H1 (cell line): ENCODE data around the gene CRYBG3. TPM values are rescaled to one million over a fixed set of nuclear protein-coding genes. Genes with fewer than 3 reads are reported as not detected.

Experiments
- CTCF ChIA-PET: fragments of 300-600 bp; sonication (Branson Sonifier 250); formaldehyde crosslinking; loops from one replicate; lab custom pipeline; 2021; ENCODE audit not compliant: partially characterized antibody; lab: Charles Lee
- POLR2A ChIA-PET: fragments of 300-600 bp; sonication (Branson Sonifier 250); formaldehyde crosslinking; loops from one replicate; lab custom pipeline; 2021; ENCODE audit warnings: inconsistent platforms; ENCODE audit not compliant: partially characterized antibody; lab: Charles Lee
- DNase-seq, 2 experiments: peaks; one replicate each; pipeline versions ENCODE4 v3.0.0 to v3.0.0-alpha.2; 2010 to 2022; ENCODE audit warnings: low spot score in 2 of 2, low read depth in 1 of 2, mixed read lengths in 1 of 2
- FAIRE-seq: peaks from 2 replicates; lab custom pipeline; 2011; peaks lifted over from hg19 to GRCh38; lab: Jason Lieb, UNC
- H2AFZ ChIP-seq: 2 replicates; pipeline ENCODE4 v1.8.1; 2012; ENCODE audit warnings: low read length, inconsistent platforms
- H2AK5ac ChIP-seq: 2 replicates; pipeline ENCODE4 v1.6.1; 2013; ENCODE audit warnings: low read depth, low read length
- H2BK120ac ChIP-seq: replicated peaks from 2 replicates; pipeline ENCODE3; 2013; ENCODE audit warnings: low read depth, low read length, inconsistent platforms
- H2BK12ac ChIP-seq: 2 replicates; pipeline ENCODE4 v1.6.1; 2013; ENCODE audit warnings: low read depth, low read length
- H2BK15ac ChIP-seq: 2 replicates; pipeline ENCODE4 v1.6.1; 2013; ENCODE audit warnings: low read length
- H2BK20ac ChIP-seq: 2 replicates; pipeline ENCODE4 v1.6.1; 2013; ENCODE audit warnings: low read length
- H2BK5ac ChIP-seq: 2 replicates; pipeline ENCODE4 v1.6.1; 2013; ENCODE audit warnings: low read depth, low read length
- H3K14ac ChIP-seq: 2 replicates; pipeline ENCODE4 v1.6.1; 2013; ENCODE audit warnings: inconsistent platforms; ENCODE audit not compliant: insufficient read length
- H3K18ac ChIP-seq: 2 replicates; pipeline ENCODE4 v1.6.1; 2013; ENCODE audit warnings: low read length; ENCODE audit errors: extremely low read depth
- H3K23ac ChIP-seq: 2 replicates; pipeline ENCODE4 v1.6.1; 2013; ENCODE audit warnings: inconsistent platforms; ENCODE audit not compliant: insufficient read length
- H3K23me2 ChIP-seq: 2 replicates; pipeline ENCODE4 v1.6.1; 2013; ENCODE audit warnings: low read depth, low read length
- H3K27ac ChIP-seq: 2 replicates; pipeline ENCODE4 v1.6.1; 2011; ENCODE audit warnings: low read depth, low read length, inconsistent platforms
- H3K27me3 ChIP-seq, 4 experiments: replicated peaks in 1 of 4; 1 replicate in 1 of 4; 2 replicates in 3 of 4; pipeline versions ENCODE4 v1.6.1 to v1.8.1; 2011 to 2013; ENCODE audit warnings: low read length in 3 of 4, mild to moderate bottlenecking in 3 of 4, inconsistent platforms in 2 of 4, mixed read lengths in 2 of 4, moderate library complexity in 1 of 4; ENCODE audit not compliant: control insufficient read depth in 3 of 4, insufficient read depth in 3 of 4; ENCODE audit errors: extremely low read depth in 1 of 4
- H3K36me3 ChIP-seq, 4 experiments: 2 replicates each; pipeline versions ENCODE4 v1.6.1 to v1.8.1; 2011 to 2013; ENCODE audit warnings: mild to moderate bottlenecking in 4 of 4, low read length in 3 of 4, moderate library complexity in 2 of 4, control low read depth in 1 of 4, inconsistent platforms in 1 of 4; ENCODE audit not compliant: insufficient read depth in 4 of 4, control insufficient read depth in 2 of 4
- H3K4ac ChIP-seq: replicated peaks from 2 replicates; pipeline ENCODE3; 2013; ENCODE audit warnings: low read length, low read depth, mixed read lengths, inconsistent platforms; ENCODE audit not compliant: insufficient read length
- H3K4me1 ChIP-seq, 4 experiments: replicated peaks in 1 of 4; 1 replicate in 1 of 4; 2 replicates in 3 of 4; pipeline versions ENCODE4 v1.6.1 to v1.8.1; 2011 to 2013; ENCODE audit warnings: low read length in 3 of 4, inconsistent platforms in 2 of 4, mixed read lengths in 1 of 4; ENCODE audit not compliant: insufficient read depth in 4 of 4, control insufficient read depth in 3 of 4
- H3K4me2 ChIP-seq, 2 experiments: 2 replicates each; pipeline versions ENCODE4 v1.6.1 to v1.8.1; 2011 to 2013; ENCODE audit warnings: low read depth in 2 of 2, low read length in 2 of 2, control low read depth in 1 of 2, inconsistent platforms in 1 of 2, mild to moderate bottlenecking in 1 of 2; ENCODE audit not compliant: insufficient read depth in 1 of 2
- H3K4me3 ChIP-seq, 4 experiments: fragments of 200-600, 300-600 bp in 1 of 4; sonication (generic), shearing (Covaris generic), sonication (Bioruptor Twin) in 1 of 4; 2 replicates each; pipeline versions ENCODE4 v1.5.1 to v1.8.1; 2011 to 2016; ENCODE audit warnings: low read length in 4 of 4, low read depth in 3 of 4, control low read depth in 2 of 4, inconsistent platforms in 2 of 4, mild to moderate bottlenecking in 2 of 4, mixed read lengths in 1 of 4, moderate library complexity in 1 of 4; ENCODE audit not compliant: insufficient read depth in 2 of 4; ENCODE audit errors: extremely low read depth in 1 of 4
- H3K56ac ChIP-seq: replicated peaks from 2 replicates; pipeline ENCODE3; 2013; ENCODE audit warnings: low read depth, mild to moderate bottlenecking, mixed read lengths, low read length, inconsistent platforms; ENCODE audit not compliant: insufficient read length
- H3K79me1 ChIP-seq: 2 replicates; pipeline ENCODE4 v1.6.1; 2013; ENCODE audit warnings: low read depth, low read length, control low read depth
- H3K79me2 ChIP-seq, 2 experiments: 2 replicates each; pipeline versions ENCODE4 v1.6.1 to v1.8.1; 2012 to 2013; ENCODE audit warnings: low read length in 2 of 2, mild to moderate bottlenecking in 2 of 2, inconsistent platforms in 1 of 2; ENCODE audit not compliant: insufficient read depth in 2 of 2, control insufficient read depth in 1 of 2
- H3K9ac ChIP-seq, 4 experiments: replicated peaks in 1 of 4; 1 replicate in 1 of 4; 2 replicates in 3 of 4; pipeline versions ENCODE4 v1.6.1 to v1.8.1; 2011 to 2013; ENCODE audit warnings: low read depth in 3 of 4, low read length in 3 of 4, control low read depth in 2 of 4, mild to moderate bottlenecking in 2 of 4, moderate library complexity in 2 of 4, inconsistent platforms in 1 of 4; ENCODE audit errors: extremely low read depth in 1 of 4
- H3K9me3 ChIP-seq, 2 experiments: 2 replicates each; pipeline versions ENCODE4 v1.6.1 to v1.8.1; 2012 to 2013; ENCODE audit warnings: mild to moderate bottlenecking in 2 of 2, moderate library complexity in 2 of 2, control low read depth in 1 of 2, inconsistent platforms in 1 of 2, low read depth in 1 of 2, low read length in 1 of 2, mixed read lengths in 1 of 2; ENCODE audit not compliant: insufficient read depth in 2 of 2
- H4K20me1 ChIP-seq, 2 experiments: replicated peaks in 1 of 2; 2 replicates each; pipeline versions ENCODE3 to v1.8.1; 2011 to 2013; ENCODE audit warnings: inconsistent platforms in 2 of 2, low read length in 2 of 2, mild to moderate bottlenecking in 1 of 2; ENCODE audit not compliant: insufficient read depth in 2 of 2, control insufficient read depth in 1 of 2
- H4K5ac ChIP-seq: 2 replicates; pipeline ENCODE4 v1.6.1; 2013; ENCODE audit warnings: low read length, low read depth, mixed read lengths, inconsistent platforms; ENCODE audit not compliant: insufficient read length
- H4K8ac ChIP-seq: 2 replicates; pipeline ENCODE4 v1.8.0; 2013; ENCODE audit warnings: mild to moderate bottlenecking, moderate library complexity, low read length, inconsistent platforms; ENCODE audit not compliant: insufficient read depth; ENCODE audit errors: extremely low read depth
- H4K91ac ChIP-seq: replicated peaks from 2 replicates; pipeline ENCODE3; 2013; ENCODE audit warnings: low read length, mixed read lengths, inconsistent platforms; ENCODE audit not compliant: insufficient read length
- BACH1 ChIP-seq: IDR thresholded peaks from 2 replicates; pipeline ENCODE4 v1.6.1; 2012; ENCODE audit warnings: low read length, improper control_type of control experiment
- GTF2F1 ChIP-seq: IDR thresholded peaks from 2 replicates; pipeline ENCODE4 v1.6.1; 2012; ENCODE audit warnings: low read depth, low read length, improper control_type of control experiment, borderline replicate concordance
- JUN ChIP-seq: IDR thresholded peaks from 2 replicates; pipeline ENCODE4 v1.6.1; 2011; ENCODE audit warnings: low read depth, mild to moderate bottlenecking, improper control_type of control experiment, low read length
- NRF1 ChIP-seq: IDR thresholded peaks from 2 replicates; pipeline ENCODE4 v1.6.1; 2011; ENCODE audit warnings: mild to moderate bottlenecking, low read depth, low read length, improper control_type of control experiment
- SIRT6 ChIP-seq: IDR thresholded peaks from one replicate; pipeline ENCODE4 v1.7.1; 2012; ENCODE audit warnings: low read length, inconsistent platforms
- SP2 ChIP-seq: IDR thresholded peaks from 2 replicates; pipeline ENCODE4 v1.6.1; 2012; ENCODE audit warnings: mild to moderate bottlenecking, low read length, inconsistent platforms
- WGBS, 2 experiments: shearing (Covaris generic) in 1 of 2; methylation state at CpG; one replicate each; pipeline versions ENCODE4 v1.1.6 to v1.1.7; 2013 to 2015; ENCODE audit warnings: low lambda C conversion rate in 2 of 2, mixed read lengths in 2 of 2, inconsistent platforms in 1 of 2, low coverage in 1 of 2, missing lambda C conversion rate in 1 of 2; ENCODE audit not compliant: insufficient replicate concordance in 2 of 2, insufficient coverage in 1 of 2, insufficient read length in 1 of 2; ENCODE audit errors: extremely low coverage in 1 of 2, missing lambda C conversion rate in 1 of 2; 5-methylcytosine and 5-hydroxymethylcytosine counted together
- polyA plus RNA-seq, 7 experiments: library from polyadenylated mRNA; depleted of rRNA in 3 of 7; stranded (reverse) in 5 of 7; unstranded in 2 of 7; fragments of >200 nt in 5 of 7; fragments of 200-250 nt in 2 of 7; gene quantifications; 1 replicate in 5 of 7; 2 replicates in 1 of 7; 4 replicates in 1 of 7; pipeline versions ENCODE4 v1.2.1 to v1.2.3, GENCODE V29; 2011 to 2013; ENCODE audit warnings: missing spikeins in 2 of 7, mixed read lengths in 2 of 7
- total RNA-seq: library from RNA; stranded (reverse); fragmentation: NEBNext Ultra II Directional; extraction: Animal tissue kit (Norgen Biotek cat#: 25700); gene quantifications from 2 replicates; pipeline ENCODE4 v1.2.1, GENCODE V29; 2021

CRYBG3 gene
- total and polyA plus RNA-seq, 2 of the 8 experiments (the other 6 are each of a cell fraction or from before 2014, with no cell fraction given) = 2.1 to 8.0 TPM

- Histone ChIP-seq H3K4me3 (no peak overlapping the region), H4K8ac (no peak overlapping the region), H4K5ac (no peak overlapping the region), H2AFZ (no peak overlapping the region), H3K23ac (no peak overlapping the region), H2BK5ac (no peak overlapping the region), H2BK12ac (no peak overlapping the region), H3K14ac (no peak overlapping the region), H3K4me1 (no peaks in the 10 kb centered on the region), H3K4ac (no peak overlapping the region), H3K79me2 (no peaks in the 10 kb centered on the region), H2AK5ac (no peak overlapping the region), H3K18ac (no peak overlapping the region), H4K91ac (no peak overlapping the region), H2BK20ac (no peak overlapping the region), H2BK120ac (no peak overlapping the region), H3K9me3 (no peaks in the 10 kb centered on the region), H2BK15ac (no peak overlapping the region), H3K56ac (no peak overlapping the region), H3K27me3 (no peaks in the 10 kb centered on the region), H3K9ac (no peak overlapping the region), H3K36me3 (peaks cover 0 to 14% (median 3%) of the 10 kb centered on the region in 4 experiments; a peak in 4 of 8 replicates), H3K23me2 (no peaks in the 10 kb centered on the region; the same call in 1 of the 2 replicates), H3K79me1 (no peaks in the 10 kb centered on the region), H3K27ac (no peak overlapping the region), H4K20me1 (no peaks in the 10 kb centered on the region), H3K4me2 (no peak overlapping the region)
- CTCF ChIA-PET = interaction anchor here (1.5 to 4.2 kb wide), 4 partner anchors 14 to 145 kb away, joined by 4 to 27 read pairs (median 6); no protein-coding TSS in a partner anchor
- 85% methylated on average over 2 of the region's 2 CpGs; no CpG with 5 or more reads in 1 of the 2 experiments for WGBS, 2 experiments
- DNase-seq = no peak
- FAIRE-seq = no peak
- POLR2A ChIA-PET = no interaction called here
- no peak for TF ChIP-seq SP2
- no peak for TF ChIP-seq JUN
- TF ChIP-seq NRF1 = no peak
- no peak for TF ChIP-seq SIRT6
- TF ChIP-seq GTF2F1 = no peak
- no peak for TF ChIP-seq BACH1
Observed at GRCh38 chr3:97939401-97939800, 117.6 kb downstream of the CRYBG3 start.
